ENCODE results near the gene TMEM114. TPM values are rescaled to one million over a fixed set of nuclear protein-coding genes. Genes with fewer than 3 reads are reported as not detected.

The TMEM114 gene
- total and polyA plus RNA-seq, 5 donors from 2014 or later = not detected

DNA sequence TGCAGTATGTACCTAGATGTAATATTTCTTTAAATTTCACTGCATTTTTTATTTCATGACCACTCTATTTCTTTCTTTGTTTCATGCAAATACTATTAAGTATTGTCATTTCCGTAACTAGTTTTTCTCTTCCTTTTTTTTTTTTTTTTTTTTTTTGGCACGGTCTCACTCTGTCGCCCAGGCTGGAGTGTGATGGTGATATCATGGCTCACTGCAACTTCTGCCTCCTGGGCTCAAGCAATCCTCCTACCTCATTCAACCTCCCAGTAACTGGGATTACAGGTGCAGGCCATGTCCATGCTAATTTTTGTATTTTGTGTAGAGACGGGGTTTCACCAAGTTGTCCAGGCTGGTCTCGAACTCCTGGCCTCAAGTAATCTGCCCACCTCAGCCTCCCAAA is 70.7 kb downstream of the TMEM114 start:
- Histone ChIP-seq H3K4me3 (ENCODE audit: low read depth, low read length) (no peak overlapping the region), H3K27ac (ENCODE audit: insufficient read depth, low read length, poor library complexity, severe bottlenecking) (no peak overlapping the region), H3K9me3 (ENCODE audit: control insufficient read depth in 2 of 2, low read length in 2 of 2) (no peaks in the 10 kb centered on the region), H3K4me1 (ENCODE audit: control insufficient read depth, insufficient read depth, low read length, poor library complexity, severe bottlenecking) (no peaks in the 10 kb centered on the region), H3K27me3 (ENCODE audit: control insufficient read depth, insufficient read depth, low read length) (no peaks in the 10 kb centered on the region), H3K36me3 (ENCODE audit: control insufficient read depth, insufficient read depth, low read length) (no peaks in the 10 kb centered on the region)
- H3K4me3 Mint-ChIP-seq = no peak overlapping the region
- peaks cover 4% of the 10 kb centered on the region for H3K27me3 Mint-ChIP-seq
- H3K36me3 Mint-ChIP-seq = no peaks in the 10 kb centered on the region
- no peaks in the 10 kb centered on the region for H3K4me1 Mint-ChIP-seq
- no peak overlapping the region for H3K27ac Mint-ChIP-seq
- H3K9me3 Mint-ChIP-seq = peaks cover 0 to 1% (median 0%) of the 10 kb centered on the region in 7 donors
- DNase-seq = no peak
- no peak for ATAC-seq (ENCODE audit: low read depth in 2 of 2)

Other genes starting within 250 kb of the TMEM114 start
- 27.1 TPM for gene METTL22, start 31.2 kb upstream of the TMEM114 start, total RNA-seq
- 1 to 10 TPM; 7.6 to 9.4 (median 8.0) TPM for gene METTL22, start 31.2 kb upstream of the TMEM114 start, polyA plus RNA-seq
- 13.9 TPM for gene ABAT, start 84.1 kb upstream of the TMEM114 start, total RNA-seq
- 1 to 10 TPM; 2.3 to 4.3 (median 2.8) TPM for gene ABAT, start 84.1 kb upstream of the TMEM114 start, polyA plus RNA-seq
- gene TMEM186, start 207.1 kb upstream of the TMEM114 start, total RNA-seq = 3.6 TPM
- 10 to 100 TPM; 16.3 to 26.6 (median 20.6) TPM for gene TMEM186, start 207.1 kb upstream of the TMEM114 start, polyA plus RNA-seq
- 33.9 TPM for gene PMM2, start 207.3 kb upstream of the TMEM114 start, total RNA-seq
- gene PMM2, start 207.3 kb upstream of the TMEM114 start, polyA plus RNA-seq = 10 to 100 TPM; 20.1 to 23.2 (median 20.3) TPM

Measured in CD4-positive, CD25-positive, alpha-beta regulatory T cell (primary cell).